ENCODE results near the gene SPATA45. TPM values are rescaled to one million over a fixed set of nuclear protein-coding genes. Genes with fewer than 3 reads are reported as not detected.

SPATA45 gene
- total RNA-seq, 1 experiment from 2014 or later, result not detected

DNA sequence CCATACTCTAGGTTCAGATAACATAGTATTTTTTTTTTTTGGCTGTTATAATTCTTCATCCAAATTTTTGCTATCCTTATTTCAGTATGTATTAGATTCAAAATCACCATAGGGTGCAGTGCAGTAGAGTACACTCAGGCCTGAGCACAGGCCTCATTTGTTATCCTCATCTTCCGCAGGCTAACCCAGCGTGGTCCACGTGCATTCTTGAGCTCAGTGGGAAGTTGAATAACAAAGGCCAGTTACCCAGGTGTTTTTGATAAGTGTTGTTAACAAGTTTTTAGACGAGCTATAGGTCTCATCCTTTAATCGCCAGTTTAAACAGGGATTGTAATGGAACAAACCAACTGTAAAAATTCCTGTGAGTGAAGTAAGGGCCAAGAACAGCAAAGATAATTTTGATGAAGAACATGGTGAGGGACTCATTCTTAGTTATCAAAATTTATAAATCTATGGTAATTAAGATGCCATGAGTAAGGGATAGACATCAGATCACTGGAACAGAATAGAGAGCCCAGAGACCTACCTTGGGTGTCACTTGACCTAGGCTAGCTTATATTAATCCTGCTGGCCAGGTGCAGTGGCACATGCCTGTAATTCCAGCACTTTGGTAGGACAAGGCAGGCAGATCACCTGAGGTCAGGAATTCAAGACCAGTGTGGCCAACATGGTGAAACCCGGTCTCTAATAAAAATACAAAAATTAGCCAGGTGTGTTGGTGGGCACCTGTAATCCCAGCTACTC is 32.7 kb upstream of the SPATA45 start:
- Histone ChIP-seq H3K4me3 (ENCODE audit: low read depth, low read length) (no peak overlapping the region), H3K36me3 (ENCODE audit: control insufficient read depth, insufficient read depth, low read length) (no peaks in the 10 kb centered on the region), H3K27me3 (replicated peaks; ENCODE audit: control insufficient read depth, insufficient read depth, low read length) (no peaks in the 10 kb centered on the region), H3K4me1 (no peaks in the 10 kb centered on the region), H3K9me3 (no peaks in the 10 kb centered on the region)
- Mint-ChIP-seq H3K27me3 (ENCODE audit: insufficient read depth, unreplicated experiment) (no peaks in the 10 kb centered on the region), H3K36me3 (ENCODE audit: insufficient read depth, unreplicated experiment) (peaks cover 26% of the 10 kb centered on the region), H3K27ac (ENCODE audit: unreplicated experiment) (no peak overlapping the region), H3K9me3 (ENCODE audit: unreplicated experiment) (no peaks in the 10 kb centered on the region), H3K4me3 (ENCODE audit: unreplicated experiment) (no peak overlapping the region), H3K4me1 (ENCODE audit: low read depth, unreplicated experiment) (no peaks in the 10 kb centered on the region)
- ChIA-PET CTCF (interaction anchor here (0.6 kb wide), 1 partner anchor 32 kb away, joined by 10 read pairs; no protein-coding TSS in a partner anchor), POLR2A (interaction anchor here (1.0 kb wide), 1 partner anchor 22 kb away, joined by 4 read pairs; the partner anchor contains the start of gene FLVCR1)
- intact Hi-C loops (cut with micrococcal nuclease; ENCODE audit: unreplicated experiment), result no loop called here
- no peak for DNase-seq
- TF ChIP-seq, protein P1, sequence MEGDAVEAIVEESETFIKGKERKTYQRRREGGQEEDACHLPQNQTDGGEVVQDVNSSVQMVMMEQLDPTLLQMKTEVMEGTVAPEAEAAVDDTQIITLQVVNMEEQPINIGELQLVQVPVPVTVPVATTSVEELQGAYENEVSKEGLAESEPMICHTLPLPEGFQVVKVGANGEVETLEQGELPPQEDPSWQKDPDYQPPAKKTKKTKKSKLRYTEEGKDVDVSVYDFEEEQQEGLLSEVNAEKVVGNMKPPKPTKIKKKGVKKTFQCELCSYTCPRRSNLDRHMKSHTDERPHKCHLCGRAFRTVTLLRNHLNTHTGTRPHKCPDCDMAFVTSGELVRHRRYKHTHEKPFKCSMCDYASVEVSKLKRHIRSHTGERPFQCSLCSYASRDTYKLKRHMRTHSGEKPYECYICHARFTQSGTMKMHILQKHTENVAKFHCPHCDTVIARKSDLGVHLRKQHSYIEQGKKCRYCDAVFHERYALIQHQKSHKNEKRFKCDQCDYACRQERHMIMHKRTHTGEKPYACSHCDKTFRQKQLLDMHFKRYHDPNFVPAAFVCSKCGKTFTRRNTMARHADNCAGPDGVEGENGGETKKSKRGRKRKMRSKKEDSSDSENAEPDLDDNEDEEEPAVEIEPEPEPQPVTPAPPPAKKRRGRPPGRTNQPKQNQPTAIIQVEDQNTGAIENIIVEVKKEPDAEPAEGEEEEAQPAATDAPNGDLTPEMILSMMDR (IDR thresholded peaks at IDR 0.05; ENCODE audit: insufficient read depth in 1 of 2, low read depth in 1 of 2, low read length in 1 of 2, severe bottlenecking in 1 of 2, unreplicated experiment in 1 of 2), result no peak
- no TSS peak for BruUV-seq (replicated peaks)

DNA sequence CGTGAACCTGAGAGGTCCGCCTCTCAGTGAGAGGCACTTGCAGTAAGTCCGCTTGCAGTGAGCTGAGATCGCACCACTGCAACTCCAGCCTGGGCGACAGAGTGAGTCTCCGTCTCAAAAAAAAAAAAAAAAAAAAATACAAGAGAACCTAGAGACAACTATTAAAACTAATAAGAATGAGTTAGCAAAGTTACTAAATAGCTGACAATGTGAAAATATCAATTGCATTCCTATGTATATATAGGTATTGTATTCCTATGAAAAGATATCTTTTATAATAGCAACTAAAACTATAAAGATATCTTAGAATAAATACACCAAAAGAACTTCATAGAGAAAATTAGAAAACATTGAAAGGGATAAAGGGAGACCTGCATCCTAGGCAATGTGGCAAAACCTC is 31.0 kb upstream of the SPATA45 start:
- Mint-ChIP-seq H3K9me3 (ENCODE audit: unreplicated experiment) (no peaks in the 10 kb centered on the region), H3K27ac (ENCODE audit: unreplicated experiment) (no peak overlapping the region), H3K4me3 (ENCODE audit: unreplicated experiment) (no peak overlapping the region), H3K36me3 (ENCODE audit: insufficient read depth, unreplicated experiment) (peaks cover 39% of the 10 kb centered on the region), H3K4me1 (ENCODE audit: low read depth, unreplicated experiment) (no peaks in the 10 kb centered on the region), H3K27me3 (ENCODE audit: insufficient read depth, unreplicated experiment) (no peaks in the 10 kb centered on the region)
- BruUV-seq (replicated peaks), result no TSS peak
- ChIA-PET CTCF (no interaction called here), POLR2A (no interaction called here)
- intact Hi-C loops (cut with micrococcal nuclease; ENCODE audit: unreplicated experiment), result no loop called here
- H3K4me1 ChIP-seq, result no peaks in the 10 kb centered on the region
- no peak for DNase-seq
- no peak overlapping the region for H3K4me3 ChIP-seq (ENCODE audit: low read depth, low read length)
- no peaks in the 10 kb centered on the region; the same call in 1 of the 2 replicates for H3K36me3 ChIP-seq (ENCODE audit: control insufficient read depth, insufficient read depth, low read length)
- H3K27me3 ChIP-seq (replicated peaks; ENCODE audit: control insufficient read depth, insufficient read depth, low read length), result no peaks in the 10 kb centered on the region
- TF ChIP-seq, protein P1 (IDR thresholded peaks at IDR 0.05; ENCODE audit: insufficient read depth in 1 of 2, low read depth in 1 of 2, low read length in 1 of 2, severe bottlenecking in 1 of 2, unreplicated experiment in 1 of 2), result no peak
- no peaks in the 10 kb centered on the region for H3K9me3 ChIP-seq

DNA sequence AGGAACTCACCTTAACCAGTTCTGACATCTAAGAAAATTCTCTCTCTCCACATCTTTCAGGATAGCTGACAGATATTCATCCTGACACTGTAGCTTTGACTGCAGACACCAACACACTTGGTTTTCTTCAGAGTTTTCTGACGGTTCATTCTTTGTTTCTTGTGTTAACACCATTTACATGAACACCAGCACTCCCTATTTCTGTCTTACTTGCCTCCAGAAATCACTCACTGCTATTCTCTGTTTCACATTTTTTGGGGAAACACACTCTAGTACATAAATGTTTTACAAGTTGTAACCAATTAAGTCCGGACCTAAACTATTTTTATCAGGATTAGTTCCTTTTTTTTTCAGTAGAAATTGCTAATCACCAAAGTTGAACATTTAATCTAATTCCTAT is 26.1 kb upstream of the SPATA45 start:
- Histone ChIP-seq H3K27me3 (replicated peaks; ENCODE audit: control insufficient read depth, insufficient read depth, low read length) (no peaks in the 10 kb centered on the region), H3K9me3 (no peaks in the 10 kb centered on the region), H3K4me1 (no peaks in the 10 kb centered on the region), H3K4me3 (ENCODE audit: low read depth, low read length) (no peak overlapping the region), H3K36me3 (ENCODE audit: control insufficient read depth, insufficient read depth, low read length) (no peaks in the 10 kb centered on the region; the same call in 1 of the 2 replicates)
- intact Hi-C loops (cut with micrococcal nuclease; ENCODE audit: unreplicated experiment), result no loop called here
- peaks cover 62% of the 10 kb centered on the region for H3K36me3 Mint-ChIP-seq (ENCODE audit: insufficient read depth, unreplicated experiment)
- H3K27ac Mint-ChIP-seq (ENCODE audit: unreplicated experiment), result no peak overlapping the region
- H3K4me3 Mint-ChIP-seq (ENCODE audit: unreplicated experiment), result no peak overlapping the region
- ChIA-PET CTCF (no interaction called here), POLR2A (interaction anchor here (0.5 kb wide), 1 partner anchor 15 kb away, joined by 11 read pairs; the partner anchor contains the start of gene FLVCR1)
- TF ChIP-seq, protein P1 (IDR thresholded peaks at IDR 0.05; ENCODE audit: insufficient read depth in 1 of 2, low read depth in 1 of 2, low read length in 1 of 2, severe bottlenecking in 1 of 2, unreplicated experiment in 1 of 2), result no peak
- no peaks in the 10 kb centered on the region for H3K27me3 Mint-ChIP-seq (ENCODE audit: insufficient read depth, unreplicated experiment)
- no TSS peak for BruUV-seq (replicated peaks)
- no peaks in the 10 kb centered on the region for H3K9me3 Mint-ChIP-seq (ENCODE audit: unreplicated experiment)
- no peak for DNase-seq
- no peaks in the 10 kb centered on the region for H3K4me1 Mint-ChIP-seq (ENCODE audit: low read depth, unreplicated experiment)

Measured in Caco-2 (cell line).